Measurements from ENCODE around the gene SPATA21.

DNA sequence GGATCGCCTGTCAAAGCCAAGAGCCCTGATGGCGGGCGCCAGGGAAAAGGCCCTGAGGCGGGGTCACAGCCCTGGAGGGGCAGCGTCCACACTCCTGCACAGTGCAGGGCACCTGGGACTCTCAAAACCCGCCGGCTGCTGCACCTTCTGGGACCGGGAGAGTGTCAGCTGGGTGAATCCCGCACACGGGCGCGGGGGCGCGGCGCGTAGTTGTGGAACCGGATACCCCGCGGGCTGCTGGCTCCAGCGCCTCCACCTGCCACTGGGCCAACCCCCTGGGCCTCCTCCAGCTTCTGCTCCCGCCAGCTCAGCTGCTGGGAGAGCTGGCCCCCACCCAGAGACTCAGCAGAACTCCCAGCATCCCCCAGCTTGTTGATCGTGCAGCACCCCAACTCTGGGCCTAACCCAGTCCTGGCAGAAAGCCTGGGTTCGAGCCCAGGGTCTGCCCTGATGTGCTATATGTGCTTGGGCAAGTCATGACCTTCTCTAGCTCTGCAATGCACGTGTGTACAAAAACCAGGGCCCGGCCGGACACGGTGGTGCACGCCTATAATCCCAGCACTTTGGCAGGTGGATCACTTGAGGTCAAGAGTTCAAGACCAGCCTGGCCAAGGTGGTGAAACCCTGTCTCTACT, 37.1 kb upstream of the SPATA21 start:
- TF ChIP-seq, protein P1, sequence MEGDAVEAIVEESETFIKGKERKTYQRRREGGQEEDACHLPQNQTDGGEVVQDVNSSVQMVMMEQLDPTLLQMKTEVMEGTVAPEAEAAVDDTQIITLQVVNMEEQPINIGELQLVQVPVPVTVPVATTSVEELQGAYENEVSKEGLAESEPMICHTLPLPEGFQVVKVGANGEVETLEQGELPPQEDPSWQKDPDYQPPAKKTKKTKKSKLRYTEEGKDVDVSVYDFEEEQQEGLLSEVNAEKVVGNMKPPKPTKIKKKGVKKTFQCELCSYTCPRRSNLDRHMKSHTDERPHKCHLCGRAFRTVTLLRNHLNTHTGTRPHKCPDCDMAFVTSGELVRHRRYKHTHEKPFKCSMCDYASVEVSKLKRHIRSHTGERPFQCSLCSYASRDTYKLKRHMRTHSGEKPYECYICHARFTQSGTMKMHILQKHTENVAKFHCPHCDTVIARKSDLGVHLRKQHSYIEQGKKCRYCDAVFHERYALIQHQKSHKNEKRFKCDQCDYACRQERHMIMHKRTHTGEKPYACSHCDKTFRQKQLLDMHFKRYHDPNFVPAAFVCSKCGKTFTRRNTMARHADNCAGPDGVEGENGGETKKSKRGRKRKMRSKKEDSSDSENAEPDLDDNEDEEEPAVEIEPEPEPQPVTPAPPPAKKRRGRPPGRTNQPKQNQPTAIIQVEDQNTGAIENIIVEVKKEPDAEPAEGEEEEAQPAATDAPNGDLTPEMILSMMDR (IDR thresholded peaks at IDR 0.05): no peak
- TF ChIP-seq POLR2A (IDR thresholded peaks at IDR 0.05): no peak

Measured in esophagus squamous epithelium (tissue), 4 donors.